Measurements from ENCODE around the gene ALDH3B1. TPM values are rescaled to one million over a fixed set of nuclear protein-coding genes. Genes with fewer than 3 reads are reported as not detected.

The ALDH3B1 gene
- total RNA-seq, 1 experiment from 2014 or later, result not detected

DNA sequence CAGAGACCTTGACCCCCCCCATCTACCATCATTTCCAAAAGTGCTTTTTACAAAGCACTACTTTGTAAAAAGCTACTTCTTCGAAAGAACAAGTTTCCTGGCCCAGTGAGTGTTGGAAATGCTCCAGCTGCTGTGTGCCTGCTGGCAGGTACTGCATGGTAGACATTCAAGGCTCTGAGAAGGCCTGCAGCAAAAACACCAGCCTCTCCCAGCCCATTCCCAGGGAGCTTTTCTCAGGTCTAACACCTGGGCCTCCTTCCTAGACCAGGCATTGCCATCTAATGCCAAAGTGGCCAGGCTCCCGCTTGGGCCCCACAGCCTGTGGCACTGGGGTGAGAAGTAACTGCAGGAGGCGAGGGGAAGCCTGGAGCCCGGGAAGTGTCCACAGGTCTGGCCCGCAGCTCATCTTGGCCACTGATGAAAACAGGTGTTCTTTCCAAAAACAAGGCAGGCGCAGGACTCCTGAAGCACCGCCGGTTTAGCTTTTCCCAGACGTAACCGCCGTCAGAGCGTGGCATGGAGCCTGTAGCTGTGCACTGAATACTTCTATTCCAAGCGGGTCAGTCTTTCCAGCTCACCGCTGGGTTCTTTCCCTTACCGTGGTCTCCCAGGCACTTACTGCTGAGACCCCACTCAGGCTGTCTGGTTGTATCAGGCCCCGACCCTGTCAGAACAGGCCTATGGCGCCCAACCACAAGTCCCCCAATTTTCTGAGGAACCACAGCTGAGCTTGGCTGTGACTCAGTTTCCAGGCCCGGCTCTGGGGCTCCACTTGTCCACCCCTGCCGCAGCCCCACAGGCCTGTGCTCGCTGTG lies 27.5 kb downstream of the ALDH3B1 start:
- Histone ChIP-seq H3K27ac (ENCODE audit: insufficient read length, low read depth, low read length) (no peak overlapping the region), H3K23ac (ENCODE audit: insufficient read length, low read depth, low read length) (no peak overlapping the region), H3K79me2 (ENCODE audit: insufficient read depth, low read length) (no peaks in the 10 kb centered on the region), H3T11ph (ENCODE audit: low read length) (no peak overlapping the region), H3K56ac (ENCODE audit: insufficient read length, low read depth, low read length) (no peak overlapping the region), H3K9ac (ENCODE audit: extremely low read depth, insufficient read length, low read length) (no peak overlapping the region), H3K18ac (ENCODE audit: insufficient read length, low read depth, low read length) (no peak overlapping the region), H3K4ac (ENCODE audit: low read depth, low read length) (no peak overlapping the region), H2BK5ac (ENCODE audit: insufficient read length, low read length) (no peak overlapping the region), H2BK120ac (ENCODE audit: low read depth, low read length, poor library complexity, severe bottlenecking) (no peak overlapping the region), H4K5ac (ENCODE audit: insufficient read length, low read depth, low read length) (no peak overlapping the region), H3K79me1 (ENCODE audit: insufficient read depth, low read depth, low read length, poor library complexity, severe bottlenecking) (no peaks in the 10 kb centered on the region), H3K9me3 (ENCODE audit: control insufficient read depth, low read depth, low read length) (no peaks in the 10 kb centered on the region), H2AK5ac (ENCODE audit: insufficient read length, low read length) (no peak overlapping the region), H4K91ac (ENCODE audit: insufficient read length, low read depth, low read length) (no peak overlapping the region), H3K4me2 (ENCODE audit: insufficient read depth, insufficient read length, low read length) (no peak overlapping the region), H2BK20ac (ENCODE audit: low read depth, low read length, poor library complexity, severe bottlenecking) (no peak overlapping the region), H4K20me1 (ENCODE audit: control insufficient read depth, insufficient read depth, insufficient read length) (no peaks in the 10 kb centered on the region), H2AFZ (ENCODE audit: low read length) (no peak overlapping the region), H4K8ac (replicated peaks; ENCODE audit: insufficient read length, low read depth, low read length) (no peak overlapping the region), H3K27me3 (ENCODE audit: insufficient read depth, low read length) (no peaks in the 10 kb centered on the region), H2BK12ac (ENCODE audit: insufficient read length, low read depth, low read length) (no peak overlapping the region), H3K4me1 (ENCODE audit: insufficient read depth, low read length) (no peaks in the 10 kb centered on the region; the same call in 1 of the 2 replicates), H3K14ac (ENCODE audit: insufficient read depth, low read length) (no peak overlapping the region), H3K23me2 (ENCODE audit: insufficient read length, low read depth, low read length, poor library complexity, severe bottlenecking) (no peaks in the 10 kb centered on the region), H2BK15ac (ENCODE audit: low read depth, low read length) (no peak overlapping the region)
- Mint-ChIP-seq H3K27me3 (ENCODE audit: low read depth) (no peaks in the 10 kb centered on the region), H3K4me1 (peaks cover 7 to 9% of the 10 kb centered on the region in 2 experiments), H3K36me3 (ENCODE audit: insufficient read depth in 1 of 3, low read depth in 3 of 3) (peaks cover 7 to 25% (median 11%) of the 10 kb centered on the region in 3 experiments; a peak in 5 of 7 replicates), H3K9me3 (no peaks in the 10 kb centered on the region), H3K4me3 (no peak overlapping the region), H3K27ac (peak overlapping the region in 2 of 3 experiments; percentile 39 to 44; a peak in 2 of 7 replicates)
- no peak for DNase-seq
- TF ChIP-seq, protein P1, sequence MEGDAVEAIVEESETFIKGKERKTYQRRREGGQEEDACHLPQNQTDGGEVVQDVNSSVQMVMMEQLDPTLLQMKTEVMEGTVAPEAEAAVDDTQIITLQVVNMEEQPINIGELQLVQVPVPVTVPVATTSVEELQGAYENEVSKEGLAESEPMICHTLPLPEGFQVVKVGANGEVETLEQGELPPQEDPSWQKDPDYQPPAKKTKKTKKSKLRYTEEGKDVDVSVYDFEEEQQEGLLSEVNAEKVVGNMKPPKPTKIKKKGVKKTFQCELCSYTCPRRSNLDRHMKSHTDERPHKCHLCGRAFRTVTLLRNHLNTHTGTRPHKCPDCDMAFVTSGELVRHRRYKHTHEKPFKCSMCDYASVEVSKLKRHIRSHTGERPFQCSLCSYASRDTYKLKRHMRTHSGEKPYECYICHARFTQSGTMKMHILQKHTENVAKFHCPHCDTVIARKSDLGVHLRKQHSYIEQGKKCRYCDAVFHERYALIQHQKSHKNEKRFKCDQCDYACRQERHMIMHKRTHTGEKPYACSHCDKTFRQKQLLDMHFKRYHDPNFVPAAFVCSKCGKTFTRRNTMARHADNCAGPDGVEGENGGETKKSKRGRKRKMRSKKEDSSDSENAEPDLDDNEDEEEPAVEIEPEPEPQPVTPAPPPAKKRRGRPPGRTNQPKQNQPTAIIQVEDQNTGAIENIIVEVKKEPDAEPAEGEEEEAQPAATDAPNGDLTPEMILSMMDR (conservative IDR thresholded peaks at IDR 0.05), result no peak
- no CpG with 5 or more reads among the region's 20 CpGs for WGBS (ENCODE audit: extremely low coverage, insufficient read length, low lambda C conversion rate)

Data from H9 (cell line).